Osteocyte (in vitro differentiated cells): Measurements from ENCODE around the gene FGF12. TPM values are rescaled to one million over a fixed set of nuclear protein-coding genes. Genes with fewer than 3 reads are reported as not detected.

Experiments
- DNase-seq: peaks from one replicate; pipeline ENCODE4 v3.0.0; 2021; ENCODE audit warnings: mixed read lengths; ENCODE audit not compliant: unreplicated experiment; ENCODE audit errors: extremely low spot score
- H3K27ac Mint-ChIP-seq: one replicate; pipeline ENCODE4 v1.8.0; 2021; ENCODE audit warnings: mild to moderate bottlenecking, mixed read lengths; ENCODE audit not compliant: unreplicated experiment
- H3K27me3 Mint-ChIP-seq: one replicate; pipeline ENCODE4 v1.8.0; 2021; ENCODE audit warnings: mixed read lengths; ENCODE audit not compliant: unreplicated experiment
- H3K36me3 Mint-ChIP-seq: one replicate; pipeline ENCODE4 v1.8.0; 2021; ENCODE audit warnings: mixed read lengths; ENCODE audit not compliant: unreplicated experiment
- H3K4me1 Mint-ChIP-seq: one replicate; pipeline ENCODE4 v1.8.0; 2021; ENCODE audit warnings: mixed read lengths; ENCODE audit not compliant: unreplicated experiment
- H3K4me3 Mint-ChIP-seq: one replicate; pipeline ENCODE4 v1.8.0; 2021; ENCODE audit warnings: mild to moderate bottlenecking, moderate library complexity, mixed read lengths; ENCODE audit not compliant: unreplicated experiment
- H3K9me3 Mint-ChIP-seq: one replicate; pipeline ENCODE4 v1.8.0; 2021; ENCODE audit warnings: mixed read lengths; ENCODE audit not compliant: unreplicated experiment
- total RNA-seq: library from RNA; stranded (reverse); gene quantifications from 2 replicates; pipeline ENCODE4 v1.2.1, GENCODE V29; 2021
- TF ChIP-seq, protein P1 (sequence below): fragments of 200-600 bp; sonication (generic); IDR thresholded peaks from 2 replicates; pipeline ENCODE4 v1.5.0; 2021; ENCODE audit warnings: antibody characterized with exemption, mild to moderate bottlenecking, moderate library complexity

Gene FGF12
- total RNA-seq, 1 donor from 2014 or later = not detected

DNA sequence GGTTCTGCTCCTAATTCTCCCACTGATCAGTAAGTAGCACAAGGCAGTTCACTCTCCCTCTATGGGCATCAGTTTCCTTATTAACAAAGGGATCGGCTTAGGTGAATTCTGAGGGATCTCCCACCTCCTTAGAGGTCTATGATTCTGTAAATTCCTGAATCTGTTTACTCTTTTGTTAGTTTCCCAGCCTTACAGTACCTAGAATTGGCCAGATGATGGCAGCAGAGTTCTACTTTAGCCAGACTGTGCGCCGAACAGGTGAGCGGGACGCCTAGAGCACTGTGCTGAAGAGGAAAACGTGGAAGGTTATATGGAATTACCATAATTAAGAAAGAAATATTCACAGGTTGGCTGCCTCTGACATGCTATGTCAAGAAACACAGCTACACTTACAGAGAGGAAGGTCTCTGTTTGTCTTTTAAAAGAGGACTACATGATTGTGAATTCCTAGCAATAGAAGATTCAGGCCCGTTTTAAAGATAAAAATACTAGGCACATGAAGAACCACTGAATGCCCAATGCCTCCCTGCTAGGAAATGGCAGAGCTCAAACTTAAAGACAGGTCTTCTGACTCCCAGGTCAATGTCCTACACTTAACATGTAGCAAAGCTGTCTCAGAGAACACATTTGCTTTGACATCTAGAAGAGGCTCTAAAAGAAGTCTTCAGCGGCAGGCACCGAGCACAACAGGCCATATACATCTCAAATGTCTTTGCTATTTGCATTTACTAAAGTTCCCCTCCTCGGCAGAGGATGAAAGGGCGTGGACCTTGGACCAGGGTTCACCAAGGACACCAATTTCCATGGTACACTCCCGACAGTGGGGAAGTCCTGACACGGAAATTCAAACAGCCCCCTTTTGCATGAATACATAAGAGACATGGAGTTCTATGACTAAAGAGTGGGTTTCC, 259.9 kb downstream of the FGF12 start:
- DNase-seq = no peak

DNA sequence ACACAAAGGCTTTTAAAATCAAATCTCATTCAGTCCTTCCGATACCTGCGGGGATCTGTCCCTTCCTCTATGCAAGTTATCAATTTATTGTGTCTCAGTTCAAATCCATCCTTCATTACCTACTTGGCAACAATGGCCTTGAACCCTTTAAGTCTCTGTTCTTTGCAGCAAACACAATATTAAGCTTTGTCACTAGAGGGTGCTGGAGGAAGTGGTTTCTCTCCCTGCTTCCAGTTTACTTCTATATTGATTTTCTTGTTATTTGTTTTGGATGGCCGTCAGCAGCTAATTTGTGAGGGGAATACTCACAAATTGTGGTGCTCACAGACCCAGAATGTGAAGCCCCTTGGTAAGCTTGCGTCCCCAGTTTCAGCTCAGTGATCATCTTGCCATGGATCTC, 278.3 kb downstream of the FGF12 start:
- H3K4me3 Mint-ChIP-seq = no peak overlapping the region
- no peaks in the 10 kb centered on the region for H3K9me3 Mint-ChIP-seq
- H3K27me3 Mint-ChIP-seq = peaks cover 25% of the 10 kb centered on the region
- H3K27ac Mint-ChIP-seq = no peak overlapping the region
- TF ChIP-seq, protein P1, sequence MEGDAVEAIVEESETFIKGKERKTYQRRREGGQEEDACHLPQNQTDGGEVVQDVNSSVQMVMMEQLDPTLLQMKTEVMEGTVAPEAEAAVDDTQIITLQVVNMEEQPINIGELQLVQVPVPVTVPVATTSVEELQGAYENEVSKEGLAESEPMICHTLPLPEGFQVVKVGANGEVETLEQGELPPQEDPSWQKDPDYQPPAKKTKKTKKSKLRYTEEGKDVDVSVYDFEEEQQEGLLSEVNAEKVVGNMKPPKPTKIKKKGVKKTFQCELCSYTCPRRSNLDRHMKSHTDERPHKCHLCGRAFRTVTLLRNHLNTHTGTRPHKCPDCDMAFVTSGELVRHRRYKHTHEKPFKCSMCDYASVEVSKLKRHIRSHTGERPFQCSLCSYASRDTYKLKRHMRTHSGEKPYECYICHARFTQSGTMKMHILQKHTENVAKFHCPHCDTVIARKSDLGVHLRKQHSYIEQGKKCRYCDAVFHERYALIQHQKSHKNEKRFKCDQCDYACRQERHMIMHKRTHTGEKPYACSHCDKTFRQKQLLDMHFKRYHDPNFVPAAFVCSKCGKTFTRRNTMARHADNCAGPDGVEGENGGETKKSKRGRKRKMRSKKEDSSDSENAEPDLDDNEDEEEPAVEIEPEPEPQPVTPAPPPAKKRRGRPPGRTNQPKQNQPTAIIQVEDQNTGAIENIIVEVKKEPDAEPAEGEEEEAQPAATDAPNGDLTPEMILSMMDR = peak; percentile 19
- H3K4me1 Mint-ChIP-seq = no peaks in the 10 kb centered on the region
- H3K36me3 Mint-ChIP-seq = no peaks in the 10 kb centered on the region
- DNase-seq = no peak

More for the DNA sequence above, 259.9 kb downstream of the FGF12 start:
- TF ChIP-seq, protein P1 = peak; percentile 86
- Mint-ChIP-seq H3K27me3 (peaks cover 12% of the 10 kb centered on the region), H3K27ac (no peak overlapping the region), H3K4me3 (no peak overlapping the region), H3K4me1 (no peaks in the 10 kb centered on the region), H3K9me3 (no peaks in the 10 kb centered on the region), H3K36me3 (no peaks in the 10 kb centered on the region)

DNA sequence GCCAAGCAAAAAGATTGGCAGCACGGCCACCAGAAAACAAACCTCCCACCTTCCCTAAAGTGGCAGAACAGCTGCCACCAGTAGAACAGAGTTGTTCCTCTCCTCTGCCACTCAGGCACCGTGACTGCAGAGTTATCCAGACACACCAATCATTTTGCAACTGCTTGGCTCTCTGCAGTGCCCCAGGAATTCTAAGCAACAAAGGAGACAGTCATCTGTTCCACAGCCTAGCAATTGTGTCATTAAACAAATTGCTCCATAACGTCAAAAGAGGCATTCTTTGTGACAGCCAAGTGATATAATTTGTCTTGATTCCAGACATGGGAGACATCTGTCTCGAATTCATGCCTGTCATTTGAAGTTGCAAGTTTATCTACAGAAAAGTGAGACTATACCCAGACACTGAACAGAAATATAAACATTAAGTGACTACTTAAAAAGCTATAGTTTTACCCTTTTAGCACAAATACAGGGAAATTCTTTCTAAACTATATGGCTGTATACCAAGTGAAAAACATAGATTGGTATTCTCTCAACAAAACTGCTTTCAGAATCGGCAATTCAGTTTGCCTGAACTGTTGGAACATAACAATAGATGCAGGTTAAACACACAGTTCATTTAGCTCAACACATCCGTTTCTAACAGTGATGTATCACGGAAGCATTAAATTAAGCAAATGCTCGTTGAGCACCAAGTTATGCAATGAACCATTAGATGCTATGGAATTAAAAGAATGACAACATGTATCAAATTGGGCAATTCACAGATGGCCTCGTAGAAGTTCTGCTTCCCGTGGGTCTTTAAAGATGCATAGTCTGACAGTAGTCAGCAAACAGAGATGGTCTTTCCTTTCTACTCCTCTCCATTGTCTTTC, 281.3 kb downstream of the FGF12 start:
- H3K27ac Mint-ChIP-seq = no peak overlapping the region
- H3K9me3 Mint-ChIP-seq = no peaks in the 10 kb centered on the region
- H3K36me3 Mint-ChIP-seq = no peaks in the 10 kb centered on the region
- no peaks in the 10 kb centered on the region for H3K4me1 Mint-ChIP-seq
- TF ChIP-seq, protein P1 = no peak
- no peak overlapping the region for H3K4me3 Mint-ChIP-seq
- no peak for DNase-seq
- peaks cover 25% of the 10 kb centered on the region for H3K27me3 Mint-ChIP-seq

DNA sequence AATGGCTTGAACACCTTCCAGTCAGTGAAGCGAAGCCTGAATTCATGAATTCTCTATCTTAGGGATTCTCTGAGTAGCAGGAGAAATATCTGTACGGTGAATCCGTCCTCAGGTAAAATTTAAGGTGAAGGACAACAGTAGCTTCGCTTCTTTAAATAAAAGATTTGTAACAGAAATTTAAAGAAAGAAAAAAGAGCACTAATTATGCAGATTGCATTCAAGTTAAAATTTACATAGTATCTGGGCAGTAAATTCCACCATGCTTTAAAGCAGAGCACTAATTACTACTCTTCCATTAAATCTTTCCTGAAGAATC, 282.6 kb downstream of the FGF12 start:
- Mint-ChIP-seq H3K27me3 (peaks cover 29% of the 10 kb centered on the region), H3K9me3 (no peaks in the 10 kb centered on the region), H3K27ac (no peak overlapping the region), H3K4me1 (no peaks in the 10 kb centered on the region), H3K4me3 (no peak overlapping the region), H3K36me3 (no peaks in the 10 kb centered on the region)
- TF ChIP-seq, protein P1 = no peak
- no peak for DNase-seq
